IMR-90 (cell line): ENCODE results near the gene CST5.
"Not testable (repeated sequence)": the region's sequence is repeated elsewhere in the genome, so short reads cannot be mapped to it uniquely, and the experiment has no call there.

Experiments used
- CEBPB ChIP-seq: IDR thresholded peaks from 2 replicates; pipeline ENCODE4 v1.6.1; 2012; ENCODE audit warnings: low read depth, low read length, improper control_type of control experiment
- ELK1 ChIP-seq: fragments of 150-350 bp; IDR thresholded peaks from 2 replicates; pipeline ENCODE4 v1.6.1; 2016; ENCODE audit warnings: low read depth, mild to moderate bottlenecking, low read length, moderate library complexity, borderline replicate concordance
- TF ChIP-seq, protein P1 (sequence below): conservative IDR thresholded peaks from 2 replicates; pipeline ENCODE4 v1.5.1; 2012; ENCODE audit warnings: mild to moderate bottlenecking, low read depth, low read length, improper control_type of control experiment

DNA sequence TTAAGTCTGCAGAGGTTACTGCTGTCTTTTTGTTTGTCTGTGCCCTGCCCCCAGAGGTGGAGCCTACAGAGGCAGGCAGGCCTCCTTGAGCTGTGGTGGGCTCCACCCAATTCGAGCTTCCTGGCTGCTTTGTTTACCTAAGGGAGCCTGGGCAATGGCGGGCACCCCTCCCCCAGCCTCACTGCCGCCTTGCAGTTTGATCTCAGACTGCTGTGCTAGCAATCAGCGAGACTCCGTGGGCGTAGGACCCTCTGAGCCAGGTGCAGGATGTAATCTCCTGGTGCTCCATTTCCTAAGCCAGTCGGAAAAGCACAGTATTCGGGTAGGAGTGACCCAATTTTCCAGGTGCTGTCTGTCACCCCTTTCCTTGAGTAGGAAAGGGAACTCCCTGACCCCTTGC lies 22.8 kb upstream of the CST5 start:
- TF ChIP-seq CEBPB, ELK1: not testable (repeated sequence)
- TF ChIP-seq, protein P1, sequence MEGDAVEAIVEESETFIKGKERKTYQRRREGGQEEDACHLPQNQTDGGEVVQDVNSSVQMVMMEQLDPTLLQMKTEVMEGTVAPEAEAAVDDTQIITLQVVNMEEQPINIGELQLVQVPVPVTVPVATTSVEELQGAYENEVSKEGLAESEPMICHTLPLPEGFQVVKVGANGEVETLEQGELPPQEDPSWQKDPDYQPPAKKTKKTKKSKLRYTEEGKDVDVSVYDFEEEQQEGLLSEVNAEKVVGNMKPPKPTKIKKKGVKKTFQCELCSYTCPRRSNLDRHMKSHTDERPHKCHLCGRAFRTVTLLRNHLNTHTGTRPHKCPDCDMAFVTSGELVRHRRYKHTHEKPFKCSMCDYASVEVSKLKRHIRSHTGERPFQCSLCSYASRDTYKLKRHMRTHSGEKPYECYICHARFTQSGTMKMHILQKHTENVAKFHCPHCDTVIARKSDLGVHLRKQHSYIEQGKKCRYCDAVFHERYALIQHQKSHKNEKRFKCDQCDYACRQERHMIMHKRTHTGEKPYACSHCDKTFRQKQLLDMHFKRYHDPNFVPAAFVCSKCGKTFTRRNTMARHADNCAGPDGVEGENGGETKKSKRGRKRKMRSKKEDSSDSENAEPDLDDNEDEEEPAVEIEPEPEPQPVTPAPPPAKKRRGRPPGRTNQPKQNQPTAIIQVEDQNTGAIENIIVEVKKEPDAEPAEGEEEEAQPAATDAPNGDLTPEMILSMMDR: not testable (repeated sequence)
